GM19043 (cell line): ENCODE data around the gene TCF19.
"Not testable (repeated sequence)": the region's sequence is repeated elsewhere in the genome, so short reads cannot be mapped to it uniquely, and the experiment has no call there.

ENCODE experiments used
- ATAC-seq: cut with Tn5 transposase; IDR thresholded peaks from one replicate; pipeline ENCODE4 v1.9.1; 2021; ENCODE audit warnings: low read depth; ENCODE audit not compliant: unreplicated experiment

Gene TCF19

GRCh38 chr6:31158863-31159855 is 770 bp downstream of the TCF19 start:
- ATAC-seq: no peak

- ATAC-seq: no peak
Measured at GRCh38 chr6:31161216-31162126, 3.1 kb downstream of the TCF19 start.

GRCh38 chr6:31162463-31163165 is 4.2 kb downstream of the TCF19 start:
- no peak for ATAC-seq

- ATAC-seq: no peak
Measured at GRCh38 chr6:31163922-31164321, 5.5 kb downstream of the TCF19 start.

- ATAC-seq: peak; percentile 13
Measured at GRCh38 chr6:31164475-31165063, 6.2 kb downstream of the TCF19 start.

GRCh38 chr6:31165064-31165832 is 6.9 kb downstream of the TCF19 start:
- ATAC-seq: peak; percentile 76

GRCh38 chr6:31165986-31166385 is 7.6 kb downstream of the TCF19 start:
- no peak for ATAC-seq

GRCh38 chr6:31168606-31169005 is 10.2 kb downstream of the TCF19 start:
- no peak for ATAC-seq

GRCh38 chr6:31169123-31169857 is 10.9 kb downstream of the TCF19 start:
- ATAC-seq: no peak

GRCh38 chr6:31169858-31170599 is 11.6 kb downstream of the TCF19 start:
- ATAC-seq: not testable (repeated sequence)

GRCh38 chr6:31170600-31170881 is 12.2 kb downstream of the TCF19 start, which contains the start of gene POU5F1:
Gene POU5F1 (minus strand): TSS chr6:31170682. CDS start chr6:31170620, 62 bp downstream.
- ATAC-seq: no peak

GRCh38 chr6:31170987-31171671 is 12.7 kb downstream of the TCF19 start:
- ATAC-seq: no peak

- ATAC-seq: no peak
Measured at GRCh38 chr6:31171931-31172905, 13.8 kb downstream of the TCF19 start.

GRCh38 chr6:31172973-31173384 is 14.6 kb downstream of the TCF19 start:
- no peak for ATAC-seq

GRCh38 chr6:31173406-31173805 is 15.0 kb downstream of the TCF19 start:
- ATAC-seq: no peak

GRCh38 chr6:31174378-31174777 is 16.0 kb downstream of the TCF19 start:
- no peak for ATAC-seq
